WERI-Rb-1 (cell line): ENCODE measurements around the gene BOLA3.

ENCODE experiments used
- DNase-seq: peaks from one replicate; pipeline ENCODE4 v3.0.0-alpha.2; 2020
- H3K27ac ChIP-seq: fragments of 250-450 bp; sonication (Bioruptor Pico); 2 replicates; pipeline ENCODE4 v1.5.1; 2020; ENCODE audit warnings: mild to moderate bottlenecking, moderate library complexity
- H3K27me3 ChIP-seq: fragments of 250-450 bp; sonication (Bioruptor Pico); 2 replicates; pipeline ENCODE4 v1.5.1; 2021; ENCODE audit warnings: mild to moderate bottlenecking, low read depth, moderate library complexity; ENCODE audit not compliant: insufficient read depth, severe bottlenecking
- H3K36me3 ChIP-seq: fragments of 250-450 bp; sonication (Bioruptor Pico); 2 replicates; pipeline ENCODE4 v1.5.1; 2020; ENCODE audit warnings: mild to moderate bottlenecking, moderate library complexity
- H3K4me3 ChIP-seq: 2 replicates; pipeline ENCODE4 v1.5.1; 2011; ENCODE audit warnings: low read depth, mild to moderate bottlenecking, control low read depth, low read length
- H3K9me3 ChIP-seq: fragments of 250-450 bp; sonication (Bioruptor Pico); 2 replicates; pipeline ENCODE4 v1.5.1; 2021; ENCODE audit warnings: mild to moderate bottlenecking, moderate library complexity; ENCODE audit not compliant: severe bottlenecking
- CTCF ChIP-seq: IDR thresholded peaks from 2 replicates; pipeline ENCODE4 v1.5.1; 2011; ENCODE audit warnings: low read depth, mild to moderate bottlenecking, control low read depth, inconsistent platforms, low read length

BOLA3 gene

GRCh38 chr2:74179063-74179865 is 31.6 kb upstream of the BOLA3 start:
- peak overlapping the region; percentile 99 for H3K27ac ChIP-seq
- H3K4me3 ChIP-seq: peak overlapping the region; percentile 97
- peaks cover 27% of the 10 kb centered on the region for H3K36me3 ChIP-seq
- H3K9me3 ChIP-seq: peaks cover 4% of the 10 kb centered on the region
- no peaks in the 10 kb centered on the region for H3K27me3 ChIP-seq
- DNase-seq: no peak
- TF ChIP-seq CTCF: no peak

- Histone ChIP-seq H3K36me3 (peaks cover 27% of the 10 kb centered on the region), H3K9me3 (peaks cover 4% of the 10 kb centered on the region), H3K4me3 (peak within 1 kb of the TSS; percentile 97), H3K27me3 (no peaks in the 10 kb centered on the region), H3K27ac (peak within 1 kb of the TSS; percentile 99)
- DNase-seq: peak; percentile 100
- TF ChIP-seq CTCF: peak; percentile 8; the same call in 1 of the 2 replicates
Observed at GRCh38 chr2:74178211-74179062, 30.7 kb upstream of the BOLA3 start, which contains the start of gene MOB1A. Gene MOB1A (minus strand): TSS chr2:74178879. CDS start chr2:74178674, 205 bp downstream.

- H3K36me3 ChIP-seq: peaks cover 27% of the 10 kb centered on the region
Observed at GRCh38 chr2:74177696-74178095, 30.0 kb upstream of the BOLA3 start.

GRCh38 chr2:74174909-74175308 is 27.2 kb upstream of the BOLA3 start:
- Histone ChIP-seq H3K36me3 (peaks cover 54% of the 10 kb centered on the region), H3K27ac (no peak overlapping the region), H3K27me3 (no peaks in the 10 kb centered on the region), H3K4me3 (no peak overlapping the region), H3K9me3 (peaks cover 4% of the 10 kb centered on the region)
- no peak for DNase-seq
- no peak for TF ChIP-seq CTCF

More at GRCh38 chr2:74177696-74178095, 30.0 kb upstream of the BOLA3 start:
- no peak for TF ChIP-seq CTCF
- no peak for DNase-seq
- Histone ChIP-seq H3K27ac (peak overlapping the region; percentile 99), H3K27me3 (no peaks in the 10 kb centered on the region), H3K9me3 (peaks cover 4% of the 10 kb centered on the region), H3K4me3 (peak overlapping the region; percentile 97)

- no peak overlapping the region for H3K27ac ChIP-seq
- peaks cover 88% of the 10 kb centered on the region for H3K36me3 ChIP-seq
- H3K27me3 ChIP-seq: no peaks in the 10 kb centered on the region
- no peak overlapping the region for H3K4me3 ChIP-seq
- no peak for TF ChIP-seq CTCF
- H3K9me3 ChIP-seq: no peaks in the 10 kb centered on the region
- DNase-seq: no peak
Observed at GRCh38 chr2:74168739-74169138, 21.0 kb upstream of the BOLA3 start.
